Hypothalamus (tissue), 51 donors: ENCODE measurements around the gene GOLGA6C.
"Not testable (repeated sequence)": the region's sequence is repeated elsewhere in the genome, so short reads cannot be mapped to it uniquely, and the experiment has no call there.

ENCODE experiments used
- DNase-seq, 51 donors: peaks; one replicate each; lab custom pipeline; 2025; lab: John Stamatoyannopoulos, UW

GOLGA6C gene

DNA sequence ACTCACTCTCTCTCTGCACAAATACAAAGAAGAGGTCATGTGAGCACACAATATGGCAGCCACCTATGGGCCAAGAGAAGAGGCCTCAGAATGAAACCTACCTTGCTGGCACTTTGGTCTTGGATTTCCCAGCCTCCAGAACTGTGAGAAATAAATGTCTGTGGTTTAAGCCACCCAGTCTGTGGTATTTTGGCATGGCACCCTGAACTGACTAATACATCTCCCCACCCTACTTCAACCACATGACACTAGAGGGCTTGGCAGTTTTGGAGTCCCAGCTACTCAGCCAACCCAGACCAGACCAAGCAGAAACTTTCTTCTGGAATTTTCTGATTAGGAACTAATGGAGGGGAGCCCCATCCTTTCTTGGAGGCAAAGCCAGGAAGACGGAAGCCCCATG, 54.4 kb downstream of the GOLGA6C start:
- not testable (repeated sequence) for DNase-seq

DNA sequence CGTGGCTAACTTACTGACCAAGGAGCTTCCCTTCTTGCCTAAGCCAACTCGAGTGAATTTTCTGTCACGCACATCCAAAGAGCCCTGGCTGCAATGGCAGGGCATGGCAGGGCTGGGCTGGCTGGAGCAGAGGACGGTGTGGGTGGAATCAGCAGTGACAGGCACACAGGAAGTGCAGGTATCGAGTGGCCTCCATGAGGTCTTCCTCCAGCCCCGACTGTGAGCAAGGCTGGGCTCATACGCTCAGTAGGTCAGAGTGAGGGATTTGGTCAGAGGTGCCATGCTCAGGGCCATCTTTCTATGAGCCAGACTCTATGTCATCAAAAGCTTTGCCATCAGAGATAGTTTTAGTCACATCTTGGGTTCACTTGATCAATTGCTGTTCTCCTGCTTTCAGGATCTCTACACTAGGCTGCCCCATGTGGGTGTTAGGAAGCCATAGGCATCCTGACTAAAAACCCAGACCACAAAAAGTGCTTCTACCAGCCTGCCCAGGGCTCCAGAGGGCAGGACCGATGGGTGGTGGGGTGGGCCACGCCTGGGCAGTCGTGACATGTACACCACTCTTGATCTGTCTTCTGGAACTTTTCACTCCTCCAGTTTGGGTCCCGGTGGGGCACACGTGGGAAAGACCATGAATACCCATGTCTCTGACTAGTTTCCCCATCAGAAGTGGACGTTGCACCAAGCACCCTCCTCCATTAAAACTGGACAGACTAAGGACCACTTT, 55.1 kb downstream of the GOLGA6C start:
- DNase-seq: no peak

DNA sequence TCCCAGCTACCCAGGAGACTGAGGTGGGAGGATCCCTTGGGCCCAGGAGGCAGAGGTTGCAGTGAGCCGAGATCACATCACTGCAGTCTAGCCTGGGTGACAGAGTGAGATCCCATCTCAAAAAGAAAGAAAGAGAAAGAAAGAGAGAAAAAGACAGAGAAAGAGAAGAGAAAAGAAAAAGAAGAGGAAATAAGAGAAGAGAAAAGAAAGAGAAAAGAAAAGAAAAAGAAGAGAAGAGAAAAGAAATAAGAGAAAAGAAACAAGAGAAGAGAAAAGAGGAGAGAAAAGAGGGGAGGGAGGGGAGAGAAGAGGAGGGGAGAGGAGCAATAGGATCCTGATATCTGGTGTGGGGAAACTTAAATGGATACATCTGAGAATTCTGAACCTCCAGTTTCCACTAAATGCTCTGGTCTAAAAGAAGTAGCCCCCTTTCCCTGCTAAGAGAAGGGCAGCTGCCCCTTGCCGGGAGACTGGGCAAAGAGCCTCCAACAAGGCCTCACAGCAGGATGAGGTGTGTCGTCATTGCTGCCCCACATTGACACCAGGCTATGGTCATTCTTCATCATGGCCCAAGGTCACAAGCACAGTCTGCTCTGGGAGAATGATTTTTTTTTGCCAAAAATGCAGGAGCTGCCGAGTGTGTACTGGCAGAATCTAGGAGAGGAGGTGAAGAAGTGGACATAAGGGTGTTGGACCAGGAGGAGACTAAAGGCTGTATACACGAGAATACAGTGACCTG, 56.6 kb downstream of the GOLGA6C start:
- DNase-seq: no peak

DNA sequence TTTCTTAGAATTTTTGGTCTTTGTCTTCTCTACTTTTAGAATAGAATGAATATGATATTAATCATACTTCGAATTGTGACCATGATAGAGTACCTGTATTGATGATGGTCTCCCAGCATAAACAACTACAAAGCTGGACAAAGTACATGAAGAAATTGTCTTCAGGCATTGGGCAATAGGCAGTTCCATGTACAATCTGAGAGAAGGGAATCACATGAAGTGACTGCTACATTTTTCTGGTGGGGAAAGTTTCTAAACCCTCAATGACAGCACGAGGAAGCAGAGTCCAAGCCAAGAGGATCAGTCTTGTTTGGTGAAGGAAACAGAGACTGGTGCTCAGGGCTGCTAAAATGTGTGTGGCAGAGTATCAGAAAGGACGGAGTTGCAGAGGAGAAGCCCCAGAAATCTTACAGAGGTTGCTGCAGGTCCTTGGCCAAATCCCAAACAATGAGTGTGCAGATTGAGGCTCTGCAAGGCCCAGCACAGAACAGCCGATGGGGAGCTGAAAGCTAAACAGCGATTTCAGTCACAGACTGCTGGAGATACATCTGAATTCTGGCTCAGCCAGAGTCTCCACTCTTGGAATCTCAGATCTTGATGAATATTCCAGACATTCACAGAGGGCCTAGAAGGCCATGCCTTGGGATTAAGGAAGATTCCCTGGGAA, 61.2 kb downstream of the GOLGA6C start:
- not testable (repeated sequence) for DNase-seq
